ENCODE data around the gene MSI2.

The MSI2 gene

DNA sequence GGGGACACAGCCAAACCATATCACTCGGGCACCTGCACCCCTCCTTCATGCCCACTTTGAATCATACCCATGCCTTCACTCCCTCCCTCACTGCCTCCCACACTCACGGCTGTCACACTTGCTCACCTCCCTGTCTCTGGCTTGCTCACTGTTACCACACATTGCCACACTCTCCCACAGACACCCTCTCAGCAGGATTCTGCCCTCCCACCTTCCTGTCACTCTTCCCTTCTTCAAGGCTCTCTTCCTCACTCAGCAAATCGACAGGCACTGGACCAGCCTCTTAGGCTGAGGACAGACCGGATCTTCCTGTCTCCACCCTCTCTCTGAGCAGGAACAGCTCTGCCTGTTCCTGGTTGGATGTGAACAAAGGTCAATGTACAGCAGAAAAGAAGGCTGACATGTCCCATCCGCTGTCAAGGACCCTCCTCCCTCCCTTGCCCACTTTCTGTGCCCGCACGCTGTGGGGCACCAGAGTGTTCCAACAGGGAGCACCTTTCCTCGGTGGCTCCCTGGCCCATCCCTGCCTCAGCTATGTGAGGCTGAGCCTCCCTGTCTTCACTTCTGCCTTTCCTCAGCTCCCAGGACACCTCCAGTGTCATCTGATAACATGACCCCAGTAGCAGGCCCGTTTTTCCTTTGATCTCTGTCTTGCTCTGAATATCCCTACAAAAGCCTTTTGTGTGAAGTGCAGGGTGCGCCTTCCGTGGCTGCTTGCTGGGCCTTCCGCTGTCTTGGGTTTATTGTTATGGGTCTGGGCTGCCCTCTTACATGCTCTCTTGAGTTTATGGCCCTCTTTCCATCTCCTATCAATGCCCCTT lies 441.8 kb downstream of the MSI2 start:
- TF ChIP-seq, protein P1, sequence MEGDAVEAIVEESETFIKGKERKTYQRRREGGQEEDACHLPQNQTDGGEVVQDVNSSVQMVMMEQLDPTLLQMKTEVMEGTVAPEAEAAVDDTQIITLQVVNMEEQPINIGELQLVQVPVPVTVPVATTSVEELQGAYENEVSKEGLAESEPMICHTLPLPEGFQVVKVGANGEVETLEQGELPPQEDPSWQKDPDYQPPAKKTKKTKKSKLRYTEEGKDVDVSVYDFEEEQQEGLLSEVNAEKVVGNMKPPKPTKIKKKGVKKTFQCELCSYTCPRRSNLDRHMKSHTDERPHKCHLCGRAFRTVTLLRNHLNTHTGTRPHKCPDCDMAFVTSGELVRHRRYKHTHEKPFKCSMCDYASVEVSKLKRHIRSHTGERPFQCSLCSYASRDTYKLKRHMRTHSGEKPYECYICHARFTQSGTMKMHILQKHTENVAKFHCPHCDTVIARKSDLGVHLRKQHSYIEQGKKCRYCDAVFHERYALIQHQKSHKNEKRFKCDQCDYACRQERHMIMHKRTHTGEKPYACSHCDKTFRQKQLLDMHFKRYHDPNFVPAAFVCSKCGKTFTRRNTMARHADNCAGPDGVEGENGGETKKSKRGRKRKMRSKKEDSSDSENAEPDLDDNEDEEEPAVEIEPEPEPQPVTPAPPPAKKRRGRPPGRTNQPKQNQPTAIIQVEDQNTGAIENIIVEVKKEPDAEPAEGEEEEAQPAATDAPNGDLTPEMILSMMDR (IDR thresholded peaks at IDR 0.05; ENCODE audit: control insufficient read depth, insufficient read depth, low read depth, low read length, missing control alignments) = no peak
- no peak for DNase-seq (ENCODE audit: low read depth)
- H3K4me3 ChIP-seq (ENCODE audit: control insufficient read depth, low read depth, low read length) = no peak overlapping the region

DNA sequence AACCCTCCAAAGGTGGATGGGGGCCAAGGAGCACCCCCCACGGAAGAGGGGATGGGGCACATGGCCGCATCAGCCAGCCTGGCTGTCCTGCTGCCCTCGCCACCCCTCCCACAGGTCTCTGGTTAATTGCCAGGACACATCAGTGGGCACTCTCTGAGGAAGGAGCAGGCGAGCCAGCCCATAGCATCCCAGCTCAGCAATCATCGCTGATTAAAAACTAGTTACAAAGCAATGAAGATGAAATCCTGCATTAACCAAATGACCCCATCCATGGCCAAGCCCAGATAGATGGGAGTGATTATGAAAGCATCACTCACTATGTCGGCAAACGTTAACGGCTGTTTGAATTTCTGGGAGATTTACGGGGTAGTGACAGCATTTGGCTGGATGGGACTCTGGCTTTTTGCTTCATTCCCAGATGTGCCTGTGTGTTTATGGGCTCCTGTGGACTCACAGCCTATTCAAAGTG lies 443.5 kb downstream of the MSI2 start:
- no peak for DNase-seq (ENCODE audit: low read depth)
- H3K4me3 ChIP-seq (ENCODE audit: control insufficient read depth, low read depth, low read length) = no peak overlapping the region
- TF ChIP-seq, protein P1 (IDR thresholded peaks at IDR 0.05; ENCODE audit: control insufficient read depth, insufficient read depth, low read depth, low read length, missing control alignments) = no peak

DNA sequence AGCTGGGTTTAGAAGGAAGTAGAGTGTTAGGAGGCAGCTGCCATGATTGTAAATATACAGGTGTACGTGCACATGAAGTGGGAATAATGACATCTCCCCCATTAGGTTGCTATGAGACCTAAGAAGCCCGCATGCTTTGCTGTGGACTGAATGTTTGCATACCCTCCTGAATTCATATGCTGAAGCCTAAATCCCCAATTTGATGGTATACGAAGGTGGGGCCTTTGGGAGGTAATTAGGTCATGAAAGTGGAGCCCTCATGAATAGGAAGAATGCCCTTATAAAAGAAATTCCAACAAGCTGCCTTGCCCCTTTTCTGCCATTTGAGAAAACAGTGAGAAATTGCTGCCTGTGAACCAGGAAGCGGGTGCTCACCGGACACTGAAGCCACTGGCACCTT lies 444.8 kb downstream of the MSI2 start:
- no peak for DNase-seq (ENCODE audit: low read depth)
- H3K4me3 ChIP-seq (ENCODE audit: control insufficient read depth, low read depth, low read length) = no peak overlapping the region
- TF ChIP-seq, protein P1 (IDR thresholded peaks at IDR 0.05; ENCODE audit: control insufficient read depth, insufficient read depth, low read depth, low read length, missing control alignments) = no peak

DNA sequence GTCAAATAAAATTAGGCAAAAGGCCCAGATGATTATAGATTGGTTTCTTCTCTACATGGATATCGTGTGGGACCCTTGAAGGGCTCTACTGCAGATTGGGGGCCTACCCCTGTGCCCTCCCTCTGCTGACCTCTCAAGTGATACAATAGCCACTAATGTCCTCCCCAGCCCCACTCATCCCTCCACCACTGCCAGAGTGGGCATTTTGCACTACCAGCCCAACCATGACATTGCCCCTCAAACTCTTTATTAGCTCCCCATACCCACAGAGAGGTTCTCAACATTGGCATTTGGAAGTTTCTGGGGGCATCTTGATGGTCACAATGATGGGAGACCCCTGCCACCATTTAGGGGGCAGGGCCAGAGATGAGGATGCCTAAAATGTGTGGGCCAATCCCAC lies 446.9 kb downstream of the MSI2 start:
- H3K4me3 ChIP-seq (ENCODE audit: control insufficient read depth, low read depth, low read length) = no peak overlapping the region
- DNase-seq (ENCODE audit: low read depth) = no peak
- TF ChIP-seq, protein P1 (IDR thresholded peaks at IDR 0.05; ENCODE audit: control insufficient read depth, insufficient read depth, low read depth, low read length, missing control alignments) = no peak

DNA sequence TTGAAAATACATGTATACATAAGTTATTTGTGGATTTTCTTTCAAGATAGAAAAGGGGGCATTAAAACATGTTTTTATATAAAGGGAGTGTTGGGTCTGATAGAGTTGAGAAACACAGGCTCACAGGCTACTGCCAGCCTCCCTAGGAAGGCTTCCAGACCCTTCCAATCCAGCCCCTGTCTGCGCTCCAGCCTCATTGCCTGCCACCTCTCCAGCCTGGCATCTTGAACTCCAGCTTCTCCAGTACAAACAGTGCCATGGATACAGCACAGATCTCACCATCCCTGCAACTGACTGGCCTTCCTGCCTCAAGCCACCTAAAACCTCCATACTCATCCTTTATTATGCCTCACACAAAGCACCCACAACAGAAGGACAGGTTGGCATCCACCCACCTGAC lies 448.1 kb downstream of the MSI2 start:
- TF ChIP-seq, protein P1 (IDR thresholded peaks at IDR 0.05; ENCODE audit: control insufficient read depth, insufficient read depth, low read depth, low read length, missing control alignments) = no peak
- H3K4me3 ChIP-seq (ENCODE audit: control insufficient read depth, low read depth, low read length) = no peak overlapping the region
- no peak for DNase-seq (ENCODE audit: low read depth)

DNA sequence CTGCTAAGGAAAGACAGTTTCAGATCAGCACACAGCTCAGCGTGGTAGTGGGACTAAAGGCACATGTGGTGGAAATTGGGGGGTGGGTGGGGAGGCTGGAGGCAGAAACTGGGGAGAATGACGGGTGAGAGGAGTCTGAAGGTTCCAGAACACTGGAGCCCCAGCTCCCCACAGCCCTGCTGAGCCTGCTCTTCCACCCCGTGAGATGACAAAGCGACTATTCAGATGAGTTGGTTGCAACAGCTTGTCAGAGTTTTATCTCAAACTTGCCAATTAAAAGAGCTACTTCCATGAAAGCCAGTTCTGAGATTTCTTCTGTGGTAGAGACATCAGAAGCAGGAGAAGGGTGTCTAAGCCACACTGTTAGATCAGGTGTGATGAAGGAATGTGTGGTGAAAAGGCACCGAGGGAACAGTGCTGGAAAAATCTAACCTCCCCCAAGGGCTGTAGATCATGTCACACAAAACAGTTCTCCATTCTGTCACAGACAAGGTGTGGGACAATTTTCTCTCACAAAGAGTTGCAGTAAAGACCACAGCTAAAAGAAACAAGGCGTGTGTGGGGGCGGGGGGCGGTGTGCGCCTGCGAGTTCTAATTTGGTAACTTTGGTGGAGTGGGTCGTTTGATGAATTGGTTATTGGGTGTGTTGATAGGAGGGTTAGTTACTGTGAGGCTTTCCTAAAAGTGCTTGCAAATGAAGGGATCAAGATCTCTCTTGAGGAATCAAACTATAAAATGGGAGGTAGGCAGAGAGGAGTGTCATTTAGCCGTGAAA lies 449.8 kb downstream of the MSI2 start:
- TF ChIP-seq, protein P1 (IDR thresholded peaks at IDR 0.05; ENCODE audit: control insufficient read depth, insufficient read depth, low read depth, low read length, missing control alignments) = no peak
- no peak overlapping the region for H3K4me3 ChIP-seq (ENCODE audit: control insufficient read depth, low read depth, low read length)
- DNase-seq (ENCODE audit: low read depth) = no peak

Measured in AG09309 (cell line).